Measurements from ENCODE around the gene FTO.

Gene FTO

GRCh38 chr16:54067322-54068065, 363.5 kb downstream of the FTO start:
- no peaks in the 10 kb centered on the region for H3K27me3 ChIP-seq (replicated peaks)
- H3K27ac ChIP-seq = no peak overlapping the region
- TF ChIP-seq CTCF (IDR thresholded peaks at IDR 0.05; ENCODE audit: low read depth, low read length, missing control alignments) = no peak
- H3K36me3 ChIP-seq (replicated peaks) = no peaks in the 10 kb centered on the region
- H3K4me3 ChIP-seq (ENCODE audit: low read depth, low read length) = no peak overlapping the region
- DNase-seq = no peak
- in situ Hi-C loops (cut with HindIII; ENCODE audit: low pct_ligation_motif_present, low sequenced_read_pairs) = no loop called here

DNA sequence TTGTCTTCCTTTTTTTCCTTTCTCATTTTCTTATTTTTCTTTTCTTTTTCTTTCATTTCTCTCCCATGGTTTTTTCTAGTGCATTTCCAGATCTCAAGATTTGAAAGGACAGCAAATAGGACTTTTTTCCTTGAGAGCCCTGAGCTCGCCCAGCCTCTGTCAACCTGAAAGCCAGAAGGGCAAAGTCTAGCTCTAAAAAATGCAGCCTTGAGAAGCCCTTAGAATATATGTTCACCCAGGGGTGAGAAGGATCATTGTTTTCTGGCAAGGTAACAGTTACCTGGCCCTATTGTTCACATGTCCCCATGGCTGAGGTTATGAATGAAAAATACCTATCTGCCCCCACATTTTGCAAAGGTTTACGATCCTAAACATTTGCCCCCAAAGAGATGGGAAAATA, 364.3 kb downstream of the FTO start:
- Histone ChIP-seq H3K27ac (no peak overlapping the region), H3K4me3 (ENCODE audit: low read depth, low read length) (no peak overlapping the region), H3K27me3 (replicated peaks) (no peaks in the 10 kb centered on the region), H3K36me3 (replicated peaks) (no peaks in the 10 kb centered on the region)
- no peak for TF ChIP-seq CTCF (IDR thresholded peaks at IDR 0.05; ENCODE audit: low read depth, low read length, missing control alignments)
- DNase-seq = no peak
- in situ Hi-C loops (cut with HindIII; ENCODE audit: low pct_ligation_motif_present, low sequenced_read_pairs) = no loop called here

DNA sequence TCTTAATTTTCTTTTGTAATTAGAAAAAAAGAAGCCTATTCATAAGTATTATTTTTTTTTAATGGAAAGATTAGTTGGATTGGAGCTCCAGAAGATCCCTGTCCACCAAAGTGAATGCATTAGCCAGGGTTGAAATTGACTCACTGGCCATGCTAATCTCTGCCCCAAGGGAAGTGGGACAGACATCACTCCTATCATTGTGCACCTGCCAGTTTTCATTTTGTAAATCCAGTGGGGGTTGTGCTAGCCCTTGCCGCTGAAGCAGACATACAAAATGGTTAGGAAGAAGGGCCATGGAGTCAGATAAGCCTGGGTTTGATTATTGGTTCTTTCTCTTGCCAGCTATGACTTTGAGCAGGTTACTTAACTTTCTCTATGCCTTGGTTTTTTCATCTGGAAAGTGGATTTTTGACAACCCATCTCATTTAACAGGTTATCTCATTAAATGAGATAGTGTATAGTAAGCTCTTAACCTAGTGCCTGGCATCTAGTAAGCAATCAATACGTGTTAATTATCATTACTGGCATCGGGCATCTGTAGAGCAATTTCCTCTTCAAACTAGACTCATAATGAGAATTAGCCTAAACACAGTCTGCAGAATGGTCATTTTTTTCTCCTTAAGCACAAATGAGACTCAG, 365.8 kb downstream of the FTO start:
- in situ Hi-C loops (cut with HindIII; ENCODE audit: low pct_ligation_motif_present, low sequenced_read_pairs) = no loop called here
- Histone ChIP-seq H3K4me3 (ENCODE audit: low read depth, low read length) (no peak overlapping the region), H3K27me3 (replicated peaks) (no peaks in the 10 kb centered on the region), H3K27ac (no peak overlapping the region), H3K36me3 (replicated peaks) (no peaks in the 10 kb centered on the region)
- DNase-seq = no peak
- no peak for TF ChIP-seq CTCF (IDR thresholded peaks at IDR 0.05; ENCODE audit: low read depth, low read length, missing control alignments)

DNA sequence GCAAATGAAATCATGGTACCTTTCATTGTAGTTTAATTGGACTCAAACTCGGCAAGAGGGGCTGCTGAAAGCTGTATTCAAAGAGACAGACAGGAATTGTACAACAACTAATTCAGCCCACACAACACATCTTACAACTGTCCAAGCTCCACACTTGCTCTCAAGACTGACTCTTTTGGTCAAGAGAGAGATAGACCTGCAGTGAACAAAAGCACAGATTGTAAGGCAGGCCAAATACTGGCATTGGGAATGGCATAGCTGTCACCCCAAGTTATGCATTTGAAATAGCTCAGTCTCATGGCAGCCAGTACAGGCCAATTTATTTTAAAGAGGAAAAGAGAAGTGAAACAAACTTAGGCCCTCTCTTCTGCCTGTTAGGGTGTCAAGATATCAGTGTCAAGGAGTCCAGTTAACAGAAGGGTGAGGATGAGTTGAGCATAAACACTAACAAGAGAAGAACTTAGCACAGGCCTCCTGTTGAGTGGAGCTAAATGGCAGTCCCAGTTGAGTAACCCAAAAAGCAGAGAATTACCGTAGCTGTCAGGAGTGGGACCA, 366.9 kb downstream of the FTO start:
- no peak for TF ChIP-seq CTCF (IDR thresholded peaks at IDR 0.05; ENCODE audit: low read depth, low read length, missing control alignments)

GRCh38 chr16:54071514-54071913, 367.6 kb downstream of the FTO start:
- no peaks in the 10 kb centered on the region for H3K36me3 ChIP-seq (replicated peaks)
- TF ChIP-seq CTCF (IDR thresholded peaks at IDR 0.05; ENCODE audit: low read depth, low read length, missing control alignments) = no peak
- H3K4me3 ChIP-seq (ENCODE audit: low read depth, low read length) = no peak overlapping the region
- no peaks in the 10 kb centered on the region for H3K27me3 ChIP-seq (replicated peaks)
- DNase-seq = no peak
- in situ Hi-C loops (cut with HindIII; ENCODE audit: low pct_ligation_motif_present, low sequenced_read_pairs) = no loop called here
- H3K27ac ChIP-seq = no peak overlapping the region

More for the DNA sequence above, 366.9 kb downstream of the FTO start:
- Histone ChIP-seq H3K27ac (no peak overlapping the region), H3K4me3 (ENCODE audit: low read depth, low read length) (no peak overlapping the region), H3K36me3 (replicated peaks) (no peaks in the 10 kb centered on the region), H3K27me3 (replicated peaks) (no peaks in the 10 kb centered on the region)
- in situ Hi-C loops (cut with HindIII; ENCODE audit: low pct_ligation_motif_present, low sequenced_read_pairs) = no loop called here
- DNase-seq = no peak

Measured in brain microvascular endothelial cell (primary cell).